Activated CD4-positive, alpha-beta T cell treated with anti-CD3 and anti-CD28 coated beads for 36 hours (primary cell): Measurements from ENCODE around the gene USP36. TPM values are rescaled to one million over a fixed set of nuclear protein-coding genes. Genes with fewer than 3 reads are reported as not detected.

Experiments
- ATAC-seq: fragments of 200-7000 bp; cut with Tn5 transposase; one replicate; pipeline ENCODE4 v1.10.0; 2021; ENCODE audit warnings: mild to moderate bottlenecking, moderate library complexity
- CTCF ChIA-PET: fragments of 350-600 bp; sonication (Branson Sonifier 250); formaldehyde crosslinking; loops from one replicate; lab custom pipeline; 2021; ENCODE audit warnings: antibody characterized with exemption; lab: Charles Lee
- POLR2A ChIA-PET: fragments of 350-600 bp; sonication (Branson Sonifier 250); formaldehyde crosslinking; loops from one replicate; lab custom pipeline; 2021; ENCODE audit warnings: antibody characterized with exemption, inconsistent platforms; lab: Charles Lee
- DNase-seq: peaks from one replicate; pipeline ENCODE4 v3.0.0-alpha.2; 2020
- H3K27ac Mint-ChIP-seq: one replicate; pipeline ENCODE4 v1.8.0; 2021; ENCODE audit warnings: mixed read lengths
- H3K27me3 Mint-ChIP-seq: one replicate; pipeline ENCODE4 v1.8.0; 2021; ENCODE audit warnings: mixed read lengths
- H3K36me3 Mint-ChIP-seq: one replicate; pipeline ENCODE4 v1.8.0; 2021; ENCODE audit warnings: low read depth, mixed read lengths
- H3K4me1 Mint-ChIP-seq: one replicate; pipeline ENCODE4 v1.8.0; 2021; ENCODE audit warnings: mixed read lengths
- H3K4me3 Mint-ChIP-seq: one replicate; pipeline ENCODE4 v1.8.0; 2021; ENCODE audit warnings: mild to moderate bottlenecking, moderate library complexity, mixed read lengths
- H3K9me3 Mint-ChIP-seq: one replicate; pipeline ENCODE4 v1.8.0; 2021; ENCODE audit warnings: low read depth, mixed read lengths
- intact Hi-C, 2 experiments: fragments of 100-400 bp; cut with DNase I in 1 of 2; cut with micrococcal nuclease in 1 of 2; formaldehyde crosslinking; loops; one replicate each; pipeline versions ENCODE4 v1.14.2 to v1.15.1; 2022 to 2024; cut with DNase I, micrococcal nuclease
- total RNA-seq, 2 experiments: library from RNA; stranded (reverse); gene quantifications; one replicate each; pipeline ENCODE4 v1.2.3, GENCODE V29; 2021

USP36 gene
- total RNA-seq, 2 experiments from 2014 or later: 90.1 to 92.5 TPM

DNA sequence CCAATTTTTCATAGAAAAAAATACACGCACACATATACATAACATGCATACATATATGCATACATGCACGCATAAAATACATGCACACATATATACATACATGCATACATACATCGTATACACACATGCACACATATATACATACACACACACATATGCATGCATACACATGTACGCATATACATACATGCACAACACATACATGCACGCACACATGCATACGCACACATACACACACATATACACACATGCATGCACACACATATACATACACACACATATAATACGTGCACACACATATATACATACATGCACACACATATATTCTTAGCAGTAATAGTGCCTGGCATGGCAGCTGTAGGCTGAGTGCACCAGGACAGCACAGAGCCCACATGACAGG is 24.9 kb downstream of the USP36 start:
- no peak for ATAC-seq
- peaks cover 73% of the 10 kb centered on the region for H3K36me3 Mint-ChIP-seq
- ChIA-PET CTCF (no interaction called here), POLR2A (interaction anchor here (1.2 kb wide), 1 partner anchor 10 kb away, joined by 3 read pairs; no protein-coding TSS in a partner anchor)
- no peak overlapping the region for H3K27ac Mint-ChIP-seq
- no peaks in the 10 kb centered on the region for H3K27me3 Mint-ChIP-seq
- peaks cover 57% of the 10 kb centered on the region for H3K4me1 Mint-ChIP-seq
- no peaks in the 10 kb centered on the region for H3K9me3 Mint-ChIP-seq
- intact Hi-C loops: loop anchor here in 1 of 2 experiments (5.0 kb wide), 1 partner anchor 43 kb away; no protein-coding TSS in a partner anchor
- H3K4me3 Mint-ChIP-seq: no peak overlapping the region
- no peak for DNase-seq

DNA sequence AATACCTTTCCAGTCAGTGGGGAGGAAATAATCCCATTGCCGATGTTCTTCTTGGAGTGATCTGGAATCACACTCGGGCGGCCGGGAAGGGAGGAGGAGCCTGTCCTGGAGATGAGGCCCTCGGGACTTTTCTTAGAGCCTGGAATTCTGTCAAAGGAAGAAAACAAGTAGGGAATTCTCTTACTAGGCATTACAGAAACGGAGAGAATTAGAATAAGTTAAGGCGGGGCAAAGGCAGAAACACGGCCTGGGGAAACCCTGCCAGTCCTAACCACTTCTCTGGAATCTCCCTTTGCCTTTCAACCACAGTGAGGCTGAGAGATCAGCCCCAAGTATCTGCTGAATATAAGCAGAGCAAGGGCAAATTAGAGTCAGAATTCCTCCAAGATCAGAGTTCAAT is 27.8 kb downstream of the USP36 start:
- intact Hi-C loops: no loop called here
- no peaks in the 10 kb centered on the region for H3K9me3 Mint-ChIP-seq
- H3K27ac Mint-ChIP-seq: no peak overlapping the region
- ChIA-PET POLR2A (no interaction called here), CTCF (no interaction called here)
- H3K27me3 Mint-ChIP-seq: no peaks in the 10 kb centered on the region
- H3K36me3 Mint-ChIP-seq: peaks cover 73% of the 10 kb centered on the region
- no peak overlapping the region for H3K4me3 Mint-ChIP-seq
- DNase-seq: no peak
- peaks cover 34% of the 10 kb centered on the region for H3K4me1 Mint-ChIP-seq
- no peak for ATAC-seq

DNA sequence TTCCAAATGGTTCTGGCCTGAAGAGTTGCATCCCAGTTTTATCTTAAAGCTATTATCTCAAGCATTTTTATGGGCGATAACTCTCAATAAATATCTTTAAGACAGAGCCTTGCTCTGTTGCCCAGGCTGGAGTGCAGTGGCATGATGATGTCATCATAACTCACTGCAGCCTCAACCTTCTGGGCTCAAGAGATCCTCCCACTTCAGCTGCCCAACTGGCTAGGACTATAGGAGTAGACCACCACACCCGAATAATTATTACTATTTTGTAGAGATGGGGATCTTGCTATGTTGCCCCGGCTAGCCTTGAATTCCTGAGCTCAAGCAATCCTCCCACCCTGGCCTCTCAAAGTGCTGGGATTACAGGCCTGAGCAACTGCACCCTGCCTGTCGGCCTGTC is 32.5 kb downstream of the USP36 start:
- H3K36me3 Mint-ChIP-seq: peaks cover 77% of the 10 kb centered on the region
- POLR2A ChIA-PET: interaction anchor here (0.9 kb wide), 1 partner anchor 12 kb away, joined by 3 read pairs; no protein-coding TSS in a partner anchor
- peaks cover 53% of the 10 kb centered on the region for H3K4me1 Mint-ChIP-seq
- no peaks in the 10 kb centered on the region for H3K9me3 Mint-ChIP-seq
- CTCF ChIA-PET: interaction anchor here (0.6 kb wide), 1 partner anchor 346 kb away, joined by 3 read pairs; no protein-coding TSS in a partner anchor
- peak overlapping the region; percentile 31 for H3K27ac Mint-ChIP-seq
- intact Hi-C loops: no loop called here
- no peak overlapping the region for H3K4me3 Mint-ChIP-seq
- DNase-seq (no peak), ATAC-seq (no peak)
- H3K27me3 Mint-ChIP-seq: no peaks in the 10 kb centered on the region

DNA sequence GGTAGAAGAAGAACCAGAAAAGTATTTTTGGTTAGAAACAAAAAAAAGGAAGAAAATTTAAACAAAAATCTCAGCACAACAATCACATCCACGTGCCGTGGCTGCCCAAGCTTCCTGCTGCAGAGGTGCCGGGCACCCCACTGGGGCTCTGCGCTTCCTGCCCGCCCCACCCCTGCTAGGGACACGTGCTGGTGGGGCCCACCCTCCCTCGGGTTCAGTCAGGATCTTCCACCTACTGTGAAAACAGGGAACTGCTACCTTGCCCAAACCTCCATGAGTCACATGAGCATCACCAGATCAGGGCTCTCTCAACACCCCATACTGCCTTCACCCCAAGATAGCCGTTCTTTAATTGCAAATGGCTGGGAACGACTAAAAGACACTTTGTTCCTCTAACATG is 34.2 kb downstream of the USP36 start:
- H3K4me1 Mint-ChIP-seq: peaks cover 51% of the 10 kb centered on the region
- H3K27me3 Mint-ChIP-seq: no peaks in the 10 kb centered on the region
- DNase-seq (peak; percentile 84), ATAC-seq (peak; percentile 59)
- POLR2A ChIA-PET: interaction anchor here (0.6 kb wide), 1 partner anchor 14 kb away, joined by 8 read pairs; no protein-coding TSS in a partner anchor
- peaks cover 78% of the 10 kb centered on the region for H3K36me3 Mint-ChIP-seq
- H3K4me3 Mint-ChIP-seq: peak overlapping the region; percentile 41
- no peaks in the 10 kb centered on the region for H3K9me3 Mint-ChIP-seq
- H3K27ac Mint-ChIP-seq: peak overlapping the region; percentile 95
- CTCF ChIA-PET: interaction anchor here (0.7 to 1.0 kb wide), 2 partner anchors 18 to 35 kb away, joined by 3 read pairs; no protein-coding TSS in a partner anchor
- intact Hi-C loops: no loop called here

DNA sequence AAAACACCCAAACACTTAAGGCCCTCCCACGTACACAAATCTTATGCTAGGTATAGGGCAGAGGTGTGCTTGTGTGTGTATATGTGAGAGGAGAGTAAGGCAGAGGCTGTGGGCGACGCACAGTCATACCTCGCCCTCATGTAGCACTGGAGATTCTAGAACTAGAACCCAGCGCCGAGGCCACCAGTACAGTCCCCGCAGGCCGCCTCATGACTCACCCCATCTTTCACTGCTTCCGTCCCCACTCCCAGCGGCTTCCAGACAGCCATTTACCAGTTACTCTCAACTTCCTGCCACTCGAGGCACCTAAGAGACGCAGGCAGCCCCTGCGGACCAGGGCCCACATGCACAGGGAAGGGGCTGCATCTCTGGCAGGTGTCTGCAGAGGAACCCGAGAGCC is 35.3 kb downstream of the USP36 start:
- ChIA-PET POLR2A (interaction anchor here (0.6 to 2.0 kb wide), 6 partner anchors 11 to 219 kb away, joined by 3 to 10 read pairs (median 4); no protein-coding TSS in a partner anchor), CTCF (interaction anchor here (0.9 to 2.3 kb wide), 9 partner anchors 14 to 63 kb away, joined by 3 to 7 read pairs (median 3); no protein-coding TSS in a partner anchor)
- peaks cover 57% of the 10 kb centered on the region for H3K4me1 Mint-ChIP-seq
- peak; percentile 94 for ATAC-seq
- H3K4me3 Mint-ChIP-seq: peak overlapping the region; percentile 41
- intact Hi-C loops: loop anchor here (1.0 to 2.0 kb wide), 4 partner anchors 12 to 57 kb away; partner anchors contain the start of gene CYTH1 (in 1 of the 2)
- peaks cover 78% of the 10 kb centered on the region for H3K36me3 Mint-ChIP-seq
- H3K9me3 Mint-ChIP-seq: no peaks in the 10 kb centered on the region
- DNase-seq: peak; percentile 91
- no peaks in the 10 kb centered on the region for H3K27me3 Mint-ChIP-seq
- H3K27ac Mint-ChIP-seq: peak overlapping the region; percentile 95

DNA sequence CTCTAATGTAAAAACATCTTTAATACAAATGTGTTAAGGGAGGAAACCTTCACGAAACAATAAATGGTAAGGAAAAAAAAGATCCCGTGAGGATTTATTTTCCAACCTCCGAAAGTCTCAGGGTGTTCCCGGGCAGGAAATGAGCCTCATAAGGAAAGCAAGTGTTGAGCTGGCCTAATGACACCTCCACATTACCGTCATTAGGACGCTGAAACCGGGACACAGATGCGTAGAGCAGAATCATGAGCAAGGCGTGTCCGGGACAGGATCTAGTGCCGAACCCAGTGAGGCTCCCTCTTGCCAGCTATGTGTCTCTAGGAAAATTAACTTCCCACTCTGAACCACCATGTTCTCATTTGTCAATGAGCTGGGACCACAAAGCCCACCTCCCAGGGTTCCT is 35.8 kb downstream of the USP36 start:
- Mint-ChIP-seq H3K27ac (peak overlapping the region; percentile 95), H3K4me1 (peaks cover 62% of the 10 kb centered on the region), H3K36me3 (peaks cover 79% of the 10 kb centered on the region), H3K27me3 (no peaks in the 10 kb centered on the region), H3K9me3 (no peaks in the 10 kb centered on the region), H3K4me3 (peak overlapping the region; percentile 41)
- CTCF ChIA-PET: interaction anchor here (0.9 to 2.3 kb wide), 9 partner anchors 14 to 82 kb away, joined by 3 to 7 read pairs (median 3); no protein-coding TSS in a partner anchor
- POLR2A ChIA-PET: interaction anchor here (0.9 to 2.0 kb wide), 5 partner anchors 12 to 79 kb away, joined by 3 to 10 read pairs (median 3); no protein-coding TSS in a partner anchor
- peak; percentile 69 for DNase-seq
- intact Hi-C loops: loop anchor here (1.0 to 2.0 kb wide), 4 partner anchors 13 to 56 kb away; partner anchors contain the start of gene CYTH1 (in 1 of the 2)
- ATAC-seq: peak; percentile 59

DNA sequence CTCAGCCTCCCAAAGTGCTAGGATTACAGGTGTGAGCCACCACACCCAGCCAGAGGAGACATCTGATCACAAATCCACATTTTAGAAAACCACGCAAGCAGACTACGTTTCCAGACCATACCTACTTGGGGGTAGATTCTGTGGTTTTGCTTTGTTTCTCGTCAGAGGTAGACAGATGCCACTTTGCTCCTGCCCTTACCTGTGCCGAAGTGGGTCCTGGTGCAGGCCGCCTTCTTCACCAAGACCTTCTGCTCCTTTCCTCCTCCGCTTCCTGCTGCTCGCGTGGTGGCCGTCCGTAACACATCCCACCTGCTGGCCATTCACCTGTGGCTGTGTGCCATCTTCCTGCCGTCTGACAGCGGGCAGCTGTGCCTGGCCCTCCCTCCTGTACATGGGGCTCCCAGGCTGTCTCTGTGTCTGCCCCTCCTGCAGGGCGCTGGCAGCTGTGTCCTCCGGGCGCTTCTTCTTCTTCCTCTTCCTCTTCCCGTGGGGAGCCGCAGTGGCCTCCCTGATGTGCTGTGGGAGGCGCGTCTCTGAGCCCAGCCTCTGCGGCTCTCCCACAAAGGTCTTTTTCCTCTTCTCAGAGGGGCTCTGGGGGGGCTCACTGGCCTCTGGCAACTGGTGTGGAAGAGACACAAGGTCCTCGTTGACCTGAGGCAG is 37.3 kb downstream of the USP36 start:
- no peak overlapping the region for H3K4me3 Mint-ChIP-seq
- CTCF ChIA-PET: interaction anchor here (0.8 to 0.9 kb wide), 2 partner anchors 78 to 515 kb away, joined by 3 read pairs; no protein-coding TSS in a partner anchor
- POLR2A ChIA-PET: no interaction called here
- H3K9me3 Mint-ChIP-seq: no peaks in the 10 kb centered on the region
- H3K27ac Mint-ChIP-seq: peak overlapping the region; percentile 60
- DNase-seq (no peak), ATAC-seq (no peak)
- peaks cover 75% of the 10 kb centered on the region for H3K4me1 Mint-ChIP-seq
- intact Hi-C loops: no loop called here
- no peaks in the 10 kb centered on the region for H3K27me3 Mint-ChIP-seq
- H3K36me3 Mint-ChIP-seq: peaks cover 83% of the 10 kb centered on the region

DNA sequence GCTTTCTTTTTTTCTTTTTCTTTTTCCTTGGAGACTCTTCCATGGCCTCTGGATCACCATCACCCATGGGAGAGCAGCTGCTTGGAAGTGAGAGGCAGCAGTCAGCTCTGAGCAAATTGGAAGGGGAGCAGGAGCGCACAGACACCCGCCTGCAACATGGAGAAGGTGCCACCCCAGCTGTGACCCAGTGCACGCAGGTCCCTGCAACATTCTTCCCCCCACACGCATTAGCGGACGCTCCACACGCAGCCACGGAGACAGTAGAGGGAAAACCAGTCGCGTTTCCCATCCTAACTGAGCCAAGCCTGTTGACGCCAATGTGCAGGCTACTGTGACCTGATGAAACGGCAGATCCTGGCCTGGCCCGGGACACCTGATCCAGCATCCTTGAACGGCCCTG is 38.2 kb downstream of the USP36 start:
- CTCF ChIA-PET: no interaction called here
- intact Hi-C loops: no loop called here
- H3K4me1 Mint-ChIP-seq: peaks cover 75% of the 10 kb centered on the region
- H3K36me3 Mint-ChIP-seq: peaks cover 82% of the 10 kb centered on the region
- POLR2A ChIA-PET: interaction anchor here (0.6 kb wide), 1 partner anchor 16 kb away, joined by 3 read pairs; no protein-coding TSS in a partner anchor
- ATAC-seq (no peak), DNase-seq (no peak)
- H3K27ac Mint-ChIP-seq: peak overlapping the region; percentile 60
- no peak overlapping the region for H3K4me3 Mint-ChIP-seq
- no peaks in the 10 kb centered on the region for H3K27me3 Mint-ChIP-seq
- H3K9me3 Mint-ChIP-seq: no peaks in the 10 kb centered on the region

DNA sequence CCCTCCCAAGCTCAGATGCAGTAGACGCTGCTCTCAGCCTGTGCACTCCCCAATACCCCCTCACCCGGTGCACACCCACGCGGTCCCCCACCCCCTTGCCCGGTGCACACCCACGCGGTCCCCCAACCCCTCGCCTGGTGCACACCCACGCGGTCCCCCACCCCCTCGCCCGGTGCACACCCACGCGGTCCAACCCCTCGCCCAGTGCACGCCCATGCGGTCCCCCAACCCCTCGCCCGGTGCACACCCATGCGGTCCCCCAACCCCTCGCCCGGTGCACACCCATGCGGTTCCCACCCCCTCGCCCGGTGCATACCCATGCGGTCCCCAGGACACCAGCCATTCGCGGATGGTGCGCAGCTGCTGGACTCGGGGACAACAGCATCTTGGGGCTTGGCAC is 38.6 kb downstream of the USP36 start:
- DNase-seq: no peak
- CTCF ChIA-PET: interaction anchor here (0.9 to 1.5 kb wide), 2 partner anchors 95 to 305 kb away, joined by 3 read pairs; no protein-coding TSS in a partner anchor
- intact Hi-C loops: no loop called here
- no peak for ATAC-seq
- Mint-ChIP-seq H3K4me1 (peaks cover 70% of the 10 kb centered on the region), H3K27ac (no peak overlapping the region), H3K36me3 (peaks cover 79% of the 10 kb centered on the region), H3K27me3 (no peaks in the 10 kb centered on the region), H3K4me3 (no peak overlapping the region), H3K9me3 (no peaks in the 10 kb centered on the region)
- POLR2A ChIA-PET: no interaction called here

DNA sequence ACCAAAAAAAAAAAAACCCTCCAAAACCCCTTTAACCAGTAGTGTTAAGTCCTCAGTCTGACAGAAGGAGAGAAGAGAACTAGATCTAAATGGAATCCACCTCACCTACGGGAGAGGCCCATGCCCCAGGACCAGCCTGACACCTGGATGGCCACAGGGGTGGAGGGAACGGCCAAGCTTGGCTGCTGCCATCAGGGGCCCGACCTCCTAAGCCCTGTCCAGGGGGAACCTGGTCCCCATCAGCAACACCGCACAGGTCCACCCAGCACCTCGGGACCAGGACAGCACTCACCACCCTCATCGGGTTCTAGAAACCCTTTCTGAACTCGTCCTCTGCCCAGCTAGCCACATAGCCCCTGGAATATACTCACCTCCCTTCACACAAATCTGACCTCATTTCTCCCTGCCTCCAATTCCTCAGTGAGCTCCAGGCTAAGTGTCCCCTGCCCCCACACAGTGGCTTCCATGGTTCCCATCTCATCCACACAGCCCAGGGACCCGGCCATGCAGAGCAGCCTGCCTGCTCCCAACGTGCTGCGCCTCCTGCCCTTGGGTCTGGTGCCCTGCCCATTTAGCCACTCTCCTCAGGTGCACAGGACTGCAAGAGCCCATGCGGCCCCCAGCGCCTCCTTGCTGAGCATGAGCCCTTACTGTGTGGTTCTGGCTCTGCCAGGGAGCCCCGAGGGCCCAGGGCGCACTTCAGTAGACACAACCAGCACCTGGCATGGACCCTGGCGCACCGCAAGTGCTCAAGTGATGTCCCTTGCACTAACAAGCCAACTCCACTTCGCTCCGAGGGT is 40.3 kb downstream of the USP36 start:
- Mint-ChIP-seq H3K27ac (peak overlapping the region; percentile 58), H3K4me3 (no peak overlapping the region), H3K9me3 (no peaks in the 10 kb centered on the region), H3K36me3 (peaks cover 75% of the 10 kb centered on the region), H3K4me1 (peaks cover 56% of the 10 kb centered on the region), H3K27me3 (no peaks in the 10 kb centered on the region)
- intact Hi-C loops: no loop called here
- DNase-seq (no peak), ATAC-seq (no peak)
- ChIA-PET POLR2A (interaction anchor here (0.6 kb wide), 2 partner anchors 15 to 38 kb away, joined by 5 to 6 read pairs; no protein-coding TSS in a partner anchor), CTCF (interaction anchor here (1.0 to 1.5 kb wide), 3 partner anchors 12 to 93 kb away, joined by 3 to 6 read pairs (median 3); no protein-coding TSS in a partner anchor)
